GM19328 (cell line): ENCODE results near the gene FOLR2.
A peak's percentile ranks its signal among the peaks of the same experiment; 100 is the strongest.
"Not testable (repeated sequence)": the region's sequence is repeated elsewhere in the genome, so short reads cannot be mapped to it uniquely, and the experiment has no call there.

Experiments used
- ATAC-seq: cut with Tn5 transposase; IDR thresholded peaks from one replicate; pipeline ENCODE4 v1.9.1; 2021; ENCODE audit warnings: mild to moderate bottlenecking, moderate library complexity; ENCODE audit not compliant: unreplicated experiment

Gene FOLR2

DNA sequence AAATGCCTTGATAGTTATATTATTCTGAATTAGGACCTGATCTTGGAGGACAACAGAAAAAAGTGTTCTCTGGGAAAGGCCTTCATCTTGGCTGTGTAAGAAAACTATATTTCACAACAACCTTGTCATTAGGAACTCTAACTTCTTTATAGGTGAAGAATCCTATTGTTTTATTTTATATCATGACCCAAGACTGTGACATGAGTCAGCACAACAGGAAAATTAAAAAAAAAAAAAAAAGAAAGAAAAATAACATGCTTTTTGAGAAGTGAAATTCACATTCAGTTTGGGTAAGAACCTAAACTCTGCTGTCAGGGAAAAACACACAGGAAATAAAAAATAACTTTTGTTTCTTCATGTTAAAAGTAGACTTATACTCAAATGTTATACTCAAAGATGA is 11.7 kb upstream of the FOLR2 start:
- ATAC-seq, result no peak

DNA sequence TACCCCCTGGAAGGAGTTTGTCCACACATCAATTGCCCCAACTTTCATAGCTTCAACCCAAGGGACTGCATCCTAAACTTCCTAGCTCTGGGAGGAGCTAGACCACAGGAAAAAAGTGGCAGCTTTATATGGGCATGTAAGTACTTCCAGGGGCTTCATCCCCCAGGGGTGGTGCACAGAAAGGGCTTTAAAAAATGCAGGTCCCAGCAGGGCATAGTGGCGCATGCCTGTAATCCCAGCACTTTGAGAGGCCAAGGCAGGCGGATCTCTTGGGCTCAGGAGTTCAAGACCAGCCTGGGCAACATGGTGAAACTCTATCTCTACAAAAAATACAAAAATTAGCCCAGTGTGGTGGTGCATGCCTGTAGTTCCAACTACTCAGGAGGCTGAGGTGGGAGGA is 9.8 kb upstream of the FOLR2 start:
- ATAC-seq, result not testable (repeated sequence)

DNA sequence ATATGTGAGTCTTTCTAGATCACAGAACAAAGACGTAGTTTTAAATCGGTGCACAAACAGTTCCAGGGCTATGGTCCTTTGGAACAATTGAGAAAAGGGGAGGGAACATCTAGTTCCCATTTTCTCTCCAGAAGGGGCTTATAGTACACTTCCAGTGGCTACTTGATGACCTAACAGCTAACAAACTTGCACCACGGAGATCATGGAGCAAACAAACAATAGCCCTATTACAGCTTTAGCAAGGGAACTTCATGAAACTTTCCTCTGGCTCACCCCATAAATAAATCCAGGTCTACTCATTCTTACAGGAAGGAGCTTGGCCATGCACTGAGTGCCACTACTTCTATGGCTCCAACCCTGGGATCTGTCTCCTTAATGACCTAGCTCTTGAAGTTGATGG is 8.3 kb upstream of the FOLR2 start:
- ATAC-seq, result no peak

DNA sequence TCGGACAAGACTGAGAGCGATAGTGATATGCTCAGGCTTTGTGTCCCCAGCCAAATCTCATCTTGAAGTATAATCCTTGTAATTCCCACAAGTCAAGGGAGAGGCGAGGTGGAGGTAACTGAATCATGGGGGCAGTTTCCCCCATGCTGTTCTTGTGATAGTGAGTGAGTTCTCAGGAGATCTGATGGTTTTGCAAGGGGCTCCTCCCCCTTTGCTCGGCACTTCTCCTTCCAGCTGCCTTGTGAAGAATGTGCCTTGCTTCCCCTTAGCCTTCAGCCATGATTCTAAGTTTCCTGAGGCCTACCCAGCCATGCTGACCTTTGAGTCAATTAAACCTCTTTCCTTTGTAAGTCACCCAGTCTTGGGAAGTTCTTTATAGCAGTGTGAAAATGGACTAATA is 7.5 kb upstream of the FOLR2 start:
- ATAC-seq, result no peak

DNA sequence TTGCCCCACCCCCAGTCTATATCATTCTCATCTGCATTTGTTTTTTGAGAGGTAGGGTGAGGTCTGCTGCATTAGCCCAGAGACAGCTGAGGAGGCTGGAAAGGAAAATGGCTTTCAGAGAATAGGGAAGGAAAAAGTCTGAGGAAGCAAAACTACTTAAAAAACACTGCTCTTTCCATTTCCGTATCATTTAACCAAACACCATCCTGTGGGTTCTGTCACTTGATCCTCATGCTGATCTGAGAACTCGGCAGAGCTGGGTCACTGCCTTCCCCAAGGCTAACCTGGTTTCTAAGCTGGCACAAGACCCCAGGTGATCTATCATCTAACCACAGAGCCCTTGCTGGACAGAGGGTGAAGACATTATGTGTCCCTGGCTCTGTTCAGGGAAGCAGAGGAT is 1.2 kb downstream of the FOLR2 start:
- no peak for ATAC-seq

DNA sequence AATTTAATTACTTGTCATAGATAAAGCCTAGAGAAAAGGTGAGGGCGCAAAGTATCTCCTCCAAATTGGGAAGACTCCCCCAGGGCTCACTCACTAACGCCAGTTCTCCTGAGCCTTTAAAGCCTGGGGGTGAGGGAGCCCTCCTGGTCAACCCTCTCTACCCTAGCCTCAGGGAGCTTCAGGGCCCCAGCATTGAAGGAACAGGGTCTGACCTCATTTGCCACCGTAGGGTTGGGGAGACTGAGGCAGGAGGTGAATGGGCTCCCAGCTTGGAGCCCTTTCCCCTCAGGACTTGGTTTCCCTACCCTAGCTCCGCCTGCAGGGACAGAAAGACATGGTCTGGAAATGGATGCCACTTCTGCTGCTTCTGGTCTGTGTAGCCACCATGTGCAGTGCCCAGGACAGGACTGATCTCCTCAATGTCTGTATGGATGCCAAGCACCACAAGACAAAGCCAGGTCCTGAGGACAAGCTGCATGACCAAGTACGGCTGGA is 1.7 kb downstream of the FOLR2 start:
- ATAC-seq, result no peak

DNA sequence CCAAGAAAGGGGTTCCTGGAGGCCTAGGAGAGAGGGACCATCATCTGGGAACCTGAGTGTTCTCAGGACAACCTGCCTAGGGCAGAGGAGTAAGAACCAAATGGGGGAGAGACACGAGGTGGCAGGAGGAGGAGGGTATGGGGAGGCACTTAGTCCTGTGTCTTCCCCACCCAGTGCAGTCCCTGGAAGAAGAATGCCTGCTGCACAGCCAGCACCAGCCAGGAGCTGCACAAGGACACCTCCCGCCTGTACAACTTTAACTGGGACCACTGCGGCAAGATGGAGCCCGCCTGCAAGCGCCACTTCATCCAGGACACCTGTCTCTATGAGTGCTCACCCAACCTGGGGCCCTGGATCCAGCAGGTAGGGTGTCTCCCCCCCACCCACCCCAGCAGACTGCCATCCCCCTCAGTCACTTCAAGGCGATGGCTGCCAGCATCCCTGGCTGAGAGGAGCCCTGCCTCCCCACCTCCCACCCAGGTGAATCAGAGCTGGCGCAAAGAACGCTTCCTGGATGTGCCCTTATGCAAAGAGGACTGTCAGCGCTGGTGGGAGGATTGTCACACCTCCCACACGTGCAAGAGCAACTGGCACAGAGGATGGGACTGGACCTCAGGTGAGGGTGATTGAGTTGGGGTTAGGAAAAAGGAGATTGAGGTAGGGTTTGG is 4.2 kb downstream of the FOLR2 start:
- no peak for ATAC-seq

DNA sequence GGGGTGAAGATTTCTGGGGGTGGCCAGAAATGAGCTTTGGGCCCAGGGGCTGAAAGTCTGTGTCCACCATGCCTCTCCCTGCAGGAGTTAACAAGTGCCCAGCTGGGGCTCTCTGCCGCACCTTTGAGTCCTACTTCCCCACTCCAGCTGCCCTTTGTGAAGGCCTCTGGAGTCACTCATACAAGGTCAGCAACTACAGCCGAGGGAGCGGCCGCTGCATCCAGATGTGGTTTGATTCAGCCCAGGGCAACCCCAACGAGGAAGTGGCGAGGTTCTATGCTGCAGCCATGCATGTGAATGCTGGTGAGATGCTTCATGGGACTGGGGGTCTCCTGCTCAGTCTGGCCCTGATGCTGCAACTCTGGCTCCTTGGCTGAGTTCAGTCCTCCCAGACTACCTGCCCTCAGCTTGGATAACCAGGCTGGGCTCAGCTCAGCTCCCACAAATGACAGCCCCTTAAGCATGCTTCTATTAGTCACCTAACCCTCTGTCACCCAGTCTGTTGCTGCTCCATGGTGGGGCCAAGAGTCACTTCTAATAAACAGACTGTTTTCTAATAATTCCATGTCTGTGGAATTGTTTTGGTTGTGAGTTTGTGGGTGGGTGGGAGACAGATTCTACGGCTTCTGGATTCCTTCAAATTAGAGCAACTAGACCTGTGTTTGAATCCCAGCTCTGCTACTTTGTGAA is 4.9 kb downstream of the FOLR2 start:
- ATAC-seq, result no peak

DNA sequence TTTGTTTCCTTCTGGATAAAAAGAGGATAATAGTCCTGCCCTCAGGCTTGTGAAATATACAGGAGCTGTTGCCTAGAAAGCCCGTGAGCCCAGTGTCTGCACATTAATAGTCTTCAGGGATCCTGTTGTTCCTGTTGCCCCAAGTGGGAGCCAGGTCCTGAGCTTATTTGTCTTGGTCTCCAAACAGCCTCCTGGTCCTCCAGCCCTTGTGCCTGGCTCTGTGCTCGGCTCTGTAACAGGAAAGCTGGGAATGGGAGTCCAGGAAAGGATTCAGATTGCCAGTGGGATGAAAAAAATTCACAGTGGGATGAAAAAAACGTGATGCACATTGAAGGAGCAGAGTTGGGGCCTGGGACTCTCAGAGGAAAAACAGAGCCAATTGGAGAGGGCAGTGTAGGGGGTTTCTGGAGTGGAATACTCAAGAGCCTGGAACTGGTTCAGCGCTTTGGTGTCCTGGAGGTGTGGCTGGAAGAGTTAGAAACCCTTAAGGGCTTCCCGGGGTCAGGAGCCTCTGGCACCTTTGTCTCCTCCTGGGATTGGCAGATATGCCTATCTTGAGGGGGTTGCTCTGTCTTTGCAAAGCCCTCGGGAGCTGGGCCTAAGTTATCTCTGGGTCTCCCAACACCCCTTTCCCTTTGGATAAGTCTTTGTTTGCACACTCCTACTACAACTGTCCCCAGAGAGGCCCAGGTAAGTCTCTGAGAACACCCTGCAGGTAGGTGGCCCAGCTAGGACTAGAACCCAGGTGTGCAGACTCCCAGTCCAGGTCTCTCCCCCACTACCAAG is 5.7 kb downstream of the FOLR2 start:
- ATAC-seq, result no peak

DNA sequence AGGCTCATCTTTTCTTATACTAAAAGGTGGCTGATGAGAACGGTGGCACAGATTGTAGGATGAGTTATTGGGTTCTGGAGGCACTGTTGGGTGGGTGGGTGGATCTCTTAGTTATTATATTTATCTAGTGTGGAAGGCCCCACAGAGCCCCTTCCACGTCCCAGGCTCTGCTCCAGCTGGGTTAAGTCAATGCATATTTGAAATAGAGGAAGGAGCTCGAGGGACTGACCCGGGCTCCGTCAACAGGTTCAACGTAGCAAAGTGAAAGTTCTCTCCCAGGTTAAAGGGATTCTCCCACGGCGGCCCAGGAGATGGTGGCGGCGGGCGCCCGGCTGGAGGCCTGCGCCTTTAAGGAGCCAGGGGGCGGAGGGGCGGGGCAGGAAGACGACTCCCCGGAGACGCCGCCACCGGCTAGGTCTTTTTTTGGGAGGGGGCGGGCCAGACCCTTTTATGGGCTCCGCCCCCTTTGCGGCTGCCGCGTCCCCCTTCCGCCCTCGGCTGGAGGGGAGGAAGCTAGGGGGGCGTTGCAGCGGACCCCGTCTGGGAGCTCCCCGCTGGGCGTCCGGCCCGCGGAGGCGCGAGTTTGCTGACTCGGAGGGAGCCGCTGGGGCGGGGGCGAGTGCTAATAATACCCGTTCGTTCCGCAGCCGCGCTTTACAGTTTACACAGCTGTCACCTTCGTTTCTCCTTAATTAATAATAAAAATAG is 6.5 kb downstream of the FOLR2 start:
- ATAC-seq, result peak; percentile 67

DNA sequence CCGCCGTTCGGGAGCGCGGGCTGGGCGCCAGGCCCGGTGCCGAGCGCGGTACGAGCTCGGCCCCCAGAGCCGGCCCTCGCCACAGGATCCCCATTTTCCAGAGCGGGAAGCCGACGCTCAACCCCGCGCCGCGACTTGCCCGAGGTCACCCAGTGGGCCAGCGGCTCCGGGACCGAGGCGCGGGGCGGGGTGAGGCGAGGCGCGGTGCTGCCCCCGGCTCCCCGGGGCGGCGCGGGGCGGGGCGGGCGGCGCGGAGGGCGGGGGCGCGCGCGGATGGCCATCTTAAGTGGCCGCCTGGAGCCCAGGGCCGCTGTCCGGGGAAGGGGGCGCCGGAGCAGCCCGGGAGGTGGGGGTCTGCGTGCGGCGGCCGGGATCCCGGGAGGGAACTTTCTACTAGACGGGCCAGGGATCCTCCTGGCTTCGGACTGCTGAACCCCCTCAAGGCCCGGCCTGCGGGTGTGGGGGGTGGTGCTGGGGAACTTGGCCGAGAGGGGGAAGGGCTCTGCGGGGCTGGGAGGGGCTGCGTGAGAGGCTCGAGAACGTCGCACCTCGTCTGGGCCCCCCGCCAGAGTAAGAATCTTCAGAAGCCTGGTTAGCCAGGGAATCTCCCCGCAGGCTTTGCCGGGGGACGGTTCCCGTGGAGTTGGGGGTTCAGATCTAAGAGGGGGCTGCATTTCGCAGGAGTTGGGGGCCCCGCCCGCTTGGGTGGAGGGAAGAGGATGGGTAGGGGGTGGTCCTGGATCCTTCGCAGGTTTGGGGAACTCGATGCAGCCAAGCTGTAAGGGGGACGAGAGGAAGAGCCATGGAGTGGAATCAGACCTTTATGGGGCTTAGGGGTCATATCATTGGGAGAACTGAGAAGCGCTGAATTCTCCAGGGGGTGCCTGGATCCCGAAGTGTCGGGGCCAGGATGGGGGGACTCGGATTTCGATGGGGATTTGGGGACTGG is 7.3 kb downstream of the FOLR2 start:
- ATAC-seq, result peak; percentile 48

DNA sequence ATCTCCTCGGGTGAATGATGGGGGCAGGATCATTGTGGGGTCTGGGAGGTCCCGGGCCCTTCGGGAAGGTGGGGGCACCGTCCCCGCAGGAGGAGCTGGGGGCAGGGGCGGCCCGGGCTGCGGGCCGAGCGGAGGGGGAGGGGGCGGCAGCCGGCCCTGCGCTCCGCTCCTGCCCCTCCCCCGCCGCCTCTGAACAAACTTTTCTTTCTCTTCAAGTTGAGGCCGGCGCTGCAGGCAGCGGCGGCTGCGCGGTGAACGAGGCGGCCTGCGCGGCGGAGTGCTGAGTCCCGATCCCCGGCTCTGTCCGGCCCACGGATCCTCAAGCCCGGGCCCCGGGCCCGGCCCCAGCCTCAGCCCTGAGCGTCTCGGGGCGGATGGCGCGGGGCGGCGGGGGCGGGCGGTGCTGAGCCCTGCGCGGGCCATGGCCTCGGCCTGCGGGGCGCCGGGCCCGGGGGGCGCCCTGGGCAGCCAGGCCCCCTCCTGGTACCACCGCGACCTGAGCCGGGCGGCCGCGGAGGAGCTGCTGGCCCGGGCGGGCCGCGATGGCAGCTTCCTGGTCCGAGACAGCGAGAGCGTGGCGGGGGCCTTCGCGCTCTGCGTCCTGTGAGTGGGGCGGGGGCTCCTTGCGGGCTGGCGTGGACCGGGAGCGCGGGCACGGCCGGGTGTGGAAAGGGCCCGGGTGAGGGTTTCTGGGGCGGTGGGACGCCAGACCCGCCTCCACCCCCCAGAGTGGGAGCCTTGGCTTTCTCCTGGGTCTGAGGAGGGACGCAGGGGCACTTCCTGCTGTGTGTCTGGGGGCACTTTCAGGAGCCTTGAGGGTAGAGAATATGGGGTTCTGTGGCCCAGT is 8.2 kb downstream of the FOLR2 start, which contains the start of gene INPPL1:
Gene INPPL1, plus strand, starts transcription at position 204 of the 847 bp plus-strand sequence. Its CDS starts 218 bp downstream, at position 422.
- no peak for ATAC-seq

DNA sequence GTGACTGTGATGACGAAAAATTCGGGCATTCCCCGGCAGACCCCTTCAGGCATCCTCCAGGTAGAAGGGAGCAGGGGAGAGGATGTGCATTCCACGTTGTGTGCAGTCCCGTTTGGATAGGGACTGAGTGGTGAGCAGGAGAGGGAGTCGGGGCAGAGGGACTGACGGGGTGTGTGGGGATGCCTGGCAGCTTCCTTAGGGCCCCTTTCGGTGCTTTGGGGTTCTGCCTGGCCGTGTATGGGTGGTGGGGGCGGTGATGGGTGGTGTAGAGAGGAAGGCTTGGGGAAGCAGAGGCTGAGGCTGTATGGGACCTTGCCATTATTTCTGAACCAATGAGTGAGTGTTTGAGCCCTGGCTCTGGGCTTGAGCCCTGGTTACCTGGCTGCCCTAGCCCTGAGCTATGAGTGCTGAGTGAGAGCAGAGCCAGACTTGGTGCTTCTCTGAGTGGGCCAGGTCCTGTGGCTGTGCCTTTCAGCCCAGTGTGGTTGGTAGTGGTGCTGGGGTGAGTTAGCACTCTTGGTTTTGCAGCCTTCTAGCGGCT is 8.9 kb downstream of the FOLR2 start:
- ATAC-seq, result no peak

DNA sequence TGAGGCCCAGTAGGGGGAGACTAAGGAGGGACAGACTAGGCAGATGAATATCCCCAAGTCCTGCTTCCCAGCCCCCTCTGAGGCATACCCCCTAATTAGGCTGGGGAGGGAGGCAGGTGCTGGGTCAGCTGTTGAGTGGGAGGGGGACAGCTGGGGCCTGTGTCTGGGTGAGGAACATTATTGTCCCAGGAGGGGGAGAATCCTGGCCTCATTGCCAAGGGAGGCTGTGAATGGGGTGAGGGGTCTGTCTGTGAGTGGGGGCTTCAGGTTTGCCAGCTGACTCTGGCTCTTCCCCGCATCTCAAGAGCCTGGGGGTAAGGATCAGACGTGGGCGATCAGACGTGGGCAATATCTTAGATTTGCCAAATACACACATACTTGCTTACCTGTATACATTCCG is 10.1 kb downstream of the FOLR2 start:
- ATAC-seq, result no peak

DNA sequence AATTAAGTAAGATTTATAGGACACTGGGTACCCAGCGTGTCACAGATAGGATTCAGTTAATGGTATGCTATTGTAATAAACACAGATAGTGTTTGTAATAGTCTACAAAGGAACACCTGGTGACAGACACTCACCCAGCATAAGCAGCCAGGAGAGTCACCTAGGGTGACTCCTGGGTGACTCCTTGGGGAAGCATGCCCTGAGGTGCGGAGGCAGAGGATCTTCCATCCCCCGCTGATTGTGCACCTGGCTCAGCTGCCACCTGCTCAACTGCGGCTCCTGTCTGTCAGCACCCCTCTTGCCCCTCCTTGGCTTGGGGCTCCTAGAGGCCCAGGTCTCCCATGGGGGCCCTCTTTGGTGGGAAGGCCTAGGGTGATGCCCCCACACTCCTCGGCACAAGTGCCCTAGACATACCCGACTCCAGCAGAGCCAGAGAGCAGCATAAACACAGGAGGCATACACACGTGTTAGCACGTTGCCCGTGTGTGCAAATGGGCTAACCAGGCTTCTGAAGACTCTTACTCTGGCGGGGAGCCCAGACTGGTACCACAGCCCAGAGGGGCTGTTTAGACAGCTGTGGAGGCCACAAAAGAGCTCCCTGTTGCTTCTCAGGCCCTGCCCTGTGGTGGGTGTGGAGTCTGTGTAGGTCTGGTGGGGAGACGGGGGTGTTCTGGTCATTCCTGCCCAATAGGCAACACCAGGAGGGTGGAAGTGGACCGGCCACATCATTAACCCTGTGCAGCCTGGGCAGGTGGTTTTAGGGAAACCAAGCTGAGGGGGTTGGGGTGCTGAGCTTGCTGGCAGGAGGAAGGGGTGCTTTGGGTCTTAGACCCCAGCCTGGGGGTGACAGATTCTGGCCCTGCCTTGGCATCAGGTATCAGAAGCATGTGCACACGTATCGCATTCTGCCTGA is 11.0 kb downstream of the FOLR2 start:
- no peak for ATAC-seq

DNA sequence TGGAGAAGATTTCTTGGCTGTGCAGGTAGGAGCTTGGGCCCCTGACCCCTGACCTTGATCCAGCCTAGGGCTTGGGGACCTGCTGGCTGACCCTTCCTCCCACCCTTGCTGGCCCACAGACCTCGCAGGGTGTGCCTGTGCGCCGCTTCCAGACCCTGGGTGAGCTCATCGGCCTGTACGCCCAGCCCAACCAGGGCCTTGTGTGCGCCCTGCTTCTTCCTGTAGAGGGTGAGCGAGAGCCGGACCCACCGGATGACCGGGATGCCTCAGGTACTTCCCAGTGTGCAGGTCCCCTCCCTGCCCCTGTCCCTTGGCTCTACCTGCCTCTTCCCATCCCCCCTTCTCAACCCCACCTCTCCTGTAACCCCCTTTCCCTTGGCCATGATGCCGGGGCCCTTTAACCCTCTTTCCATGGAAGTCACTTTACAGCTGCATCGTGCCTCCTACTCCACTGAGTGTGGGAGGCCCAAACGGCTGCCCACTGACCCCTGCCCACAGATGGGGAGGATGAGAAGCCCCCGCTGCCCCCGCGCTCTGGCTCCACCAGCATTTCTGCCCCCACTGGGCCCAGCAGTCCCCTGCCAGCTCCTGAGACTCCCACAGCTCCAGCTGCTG is 11.7 kb downstream of the FOLR2 start:
- no peak for ATAC-seq

DNA sequence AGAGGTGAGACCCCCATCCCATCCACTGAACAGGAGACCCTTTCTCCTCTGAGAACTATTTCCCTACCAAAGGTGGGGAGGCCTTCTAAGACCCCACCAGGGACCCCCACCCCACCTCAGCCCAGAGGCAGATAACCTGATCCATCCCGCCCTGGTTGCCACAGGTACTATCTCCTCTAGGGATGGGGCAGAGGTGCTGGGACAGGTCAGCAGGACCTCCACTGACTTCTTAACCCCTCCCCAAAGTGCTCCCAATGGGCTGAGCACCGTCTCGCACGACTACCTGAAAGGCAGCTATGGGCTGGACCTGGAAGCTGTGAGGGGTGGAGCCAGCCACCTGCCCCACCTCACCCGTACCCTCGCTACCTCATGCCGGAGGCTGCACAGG is 12.2 kb downstream of the FOLR2 start:
- ATAC-seq, result no peak
